ENCODE data around the gene BTG2. TPM values are rescaled to one million over a fixed set of nuclear protein-coding genes. Genes with fewer than 3 reads are reported as not detected.

BTG2 gene
- total RNA-seq, 1 experiment from 2014 or later, result 19.4 TPM

DNA sequence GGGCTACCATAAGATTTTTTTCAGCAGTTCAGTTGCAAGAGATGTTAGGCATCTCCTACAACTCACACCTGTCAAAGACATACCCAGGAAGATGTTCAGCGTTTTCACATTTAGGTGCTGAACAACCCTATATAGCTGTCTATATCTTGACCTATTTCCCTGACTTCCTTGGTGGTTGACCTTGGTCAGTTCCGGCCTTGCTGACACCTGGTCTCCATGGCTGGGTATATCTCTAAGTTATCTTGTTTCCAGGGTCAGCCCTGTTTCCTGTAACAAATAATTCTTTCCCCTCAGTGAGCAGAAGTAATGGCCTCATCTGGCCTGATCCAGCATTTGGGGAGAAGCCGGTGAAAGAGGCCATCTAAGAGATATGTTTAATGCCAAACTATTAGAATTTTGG is 2.4 kb upstream of the BTG2 start:
- no peak for ATAC-seq
- peaks cover 36% of the 10 kb centered on the region for H3K4me1 Mint-ChIP-seq
- H3K9me3 Mint-ChIP-seq, result no peaks in the 10 kb centered on the region
- DNase-seq (ENCODE audit: low spot score), result no peak
- no peak overlapping the region for H3K4me3 Mint-ChIP-seq
- no peaks in the 10 kb centered on the region for H3K36me3 Mint-ChIP-seq
- peaks cover 93% of the 10 kb centered on the region for H3K27me3 Mint-ChIP-seq (ENCODE audit: low read depth)
- ChIA-PET CTCF (no interaction called here), POLR2A (no interaction called here)
- no peak overlapping the region for H3K27ac Mint-ChIP-seq
- no peak for TF ChIP-seq ERG (CRISPR knock-in tag; IDR thresholded peaks at IDR 0.05)
- no peak for TF ChIP-seq CDX4 (CRISPR knock-in tag; IDR thresholded peaks at IDR 0.05; ENCODE audit: borderline replicate concordance)
- TF ChIP-seq ZNF423 (CRISPR knock-in tag; IDR thresholded peaks at IDR 0.05), result no peak
- TF ChIP-seq, protein P1, sequence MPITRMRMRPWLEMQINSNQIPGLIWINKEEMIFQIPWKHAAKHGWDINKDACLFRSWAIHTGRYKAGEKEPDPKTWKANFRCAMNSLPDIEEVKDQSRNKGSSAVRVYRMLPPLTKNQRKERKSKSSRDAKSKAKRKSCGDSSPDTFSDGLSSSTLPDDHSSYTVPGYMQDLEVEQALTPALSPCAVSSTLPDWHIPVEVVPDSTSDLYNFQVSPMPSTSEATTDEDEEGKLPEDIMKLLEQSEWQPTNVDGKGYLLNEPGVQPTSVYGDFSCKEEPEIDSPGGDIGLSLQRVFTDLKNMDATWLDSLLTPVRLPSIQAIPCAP (CRISPR knock-in tag; IDR thresholded peaks at IDR 0.05), result no peak
- no peak for TF ChIP-seq EMX1 (CRISPR knock-in tag; IDR thresholded peaks at IDR 0.05)
- TF ChIP-seq, protein P2, sequence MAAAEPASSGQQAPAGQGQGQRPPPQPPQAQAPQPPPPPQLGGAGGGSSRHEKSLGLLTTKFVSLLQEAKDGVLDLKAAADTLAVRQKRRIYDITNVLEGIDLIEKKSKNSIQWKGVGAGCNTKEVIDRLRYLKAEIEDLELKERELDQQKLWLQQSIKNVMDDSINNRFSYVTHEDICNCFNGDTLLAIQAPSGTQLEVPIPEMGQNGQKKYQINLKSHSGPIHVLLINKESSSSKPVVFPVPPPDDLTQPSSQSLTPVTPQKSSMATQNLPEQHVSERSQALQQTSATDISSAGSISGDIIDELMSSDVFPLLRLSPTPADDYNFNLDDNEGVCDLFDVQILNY (CRISPR knock-in tag; IDR thresholded peaks at IDR 0.05), result no peak
- no peak for TF ChIP-seq PRRX2 (CRISPR knock-in tag; IDR thresholded peaks at IDR 0.05)

- TF ChIP-seq ZNF121 (CRISPR knock-in tag; IDR thresholded peaks at IDR 0.05), result no peak
- TF ChIP-seq, protein P3, sequence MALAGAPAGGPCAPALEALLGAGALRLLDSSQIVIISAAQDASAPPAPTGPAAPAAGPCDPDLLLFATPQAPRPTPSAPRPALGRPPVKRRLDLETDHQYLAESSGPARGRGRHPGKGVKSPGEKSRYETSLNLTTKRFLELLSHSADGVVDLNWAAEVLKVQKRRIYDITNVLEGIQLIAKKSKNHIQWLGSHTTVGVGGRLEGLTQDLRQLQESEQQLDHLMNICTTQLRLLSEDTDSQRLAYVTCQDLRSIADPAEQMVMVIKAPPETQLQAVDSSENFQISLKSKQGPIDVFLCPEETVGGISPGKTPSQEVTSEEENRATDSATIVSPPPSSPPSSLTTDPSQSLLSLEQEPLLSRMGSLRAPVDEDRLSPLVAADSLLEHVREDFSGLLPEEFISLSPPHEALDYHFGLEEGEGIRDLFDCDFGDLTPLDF (CRISPR knock-in tag; IDR thresholded peaks at IDR 0.05), result no peak
- no peak for TF ChIP-seq EMX1 (CRISPR knock-in tag; IDR thresholded peaks at IDR 0.05)
- TF ChIP-seq NR3C1 (CRISPR knock-in tag; conservative IDR thresholded peaks at IDR 0.05; ENCODE audit: low read depth), result no peak
- TF ChIP-seq, protein P4, sequence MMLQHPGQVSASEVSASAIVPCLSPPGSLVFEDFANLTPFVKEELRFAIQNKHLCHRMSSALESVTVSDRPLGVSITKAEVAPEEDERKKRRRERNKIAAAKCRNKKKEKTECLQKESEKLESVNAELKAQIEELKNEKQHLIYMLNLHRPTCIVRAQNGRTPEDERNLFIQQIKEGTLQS (CRISPR knock-in tag; conservative IDR thresholded peaks at IDR 0.05), result no peak
- TF ChIP-seq NR1H2 (CRISPR knock-in tag; IDR thresholded peaks at IDR 0.05), result no peak
- no peak for TF ChIP-seq ATF2 (CRISPR knock-in tag; IDR thresholded peaks at IDR 0.05; ENCODE audit: borderline replicate concordance, low read depth)
- no peak for TF ChIP-seq CREB1 (CRISPR knock-in tag; IDR thresholded peaks at IDR 0.05)
- no peak for TF ChIP-seq NR2C2 (CRISPR knock-in tag; IDR thresholded peaks at IDR 0.05)
- TF ChIP-seq, protein P1 (CRISPR knock-in tag; IDR thresholded peaks at IDR 0.05), result no peak
- TF ChIP-seq RELA (CRISPR knock-in tag; IDR thresholded peaks at IDR 0.05; ENCODE audit: borderline replicate concordance), result no peak
- no peak for TF ChIP-seq GRHL2 (CRISPR knock-in tag; IDR thresholded peaks at IDR 0.05; ENCODE audit: insufficient replicate concordance, severe bottlenecking)
- no peak for TF ChIP-seq SOX15 (CRISPR knock-in tag; IDR thresholded peaks at IDR 0.05)
- no peak for TF ChIP-seq RORB (CRISPR knock-in tag; IDR thresholded peaks at IDR 0.05)
- TF ChIP-seq FOXP1 (CRISPR knock-in tag; IDR thresholded peaks at IDR 0.05; ENCODE audit: borderline replicate concordance), result no peak
- POLR2A ChIA-PET, result interaction anchor here (0.5 to 5.0 kb wide), 5 partner anchors 14 to 48 kb away, joined by 3 to 37 read pairs (median 5); no protein-coding TSS in a partner anchor
- Mint-ChIP-seq H3K36me3 (no peaks in the 10 kb centered on the region), H3K27me3 (ENCODE audit: low read depth) (peaks cover 96% of the 10 kb centered on the region), H3K4me1 (peaks cover 51% of the 10 kb centered on the region), H3K9me3 (no peaks in the 10 kb centered on the region), H3K27ac (no peak overlapping the region), H3K4me3 (peak overlapping the region; percentile 68)
- no peak for ATAC-seq
- CTCF ChIA-PET, result interaction anchor here (0.6 to 6.5 kb wide), 18 partner anchors 16 to 1069 kb away, joined by 3 to 62 read pairs (median 4); no protein-coding TSS in a partner anchor
- DNase-seq (ENCODE audit: low spot score), result no peak
Observed at GRCh38 chr1:203304391-203304918, 864 bp upstream of the BTG2 start.

Data from WTC11 (cell line).